Measurements from ENCODE around the gene GTF2F1. TPM values are rescaled to one million over a fixed set of nuclear protein-coding genes. Genes with fewer than 3 reads are reported as not detected.
A peak's percentile ranks its signal among the peaks of the same experiment; 100 is the strongest.

Gene GTF2F1
- total and polyA plus RNA-seq, 9 of the 15 experiments (the other 6 are each of a cell fraction or from before 2014, with no cell fraction given): 4.7 to 75.4 (median 68.4) TPM

DNA sequence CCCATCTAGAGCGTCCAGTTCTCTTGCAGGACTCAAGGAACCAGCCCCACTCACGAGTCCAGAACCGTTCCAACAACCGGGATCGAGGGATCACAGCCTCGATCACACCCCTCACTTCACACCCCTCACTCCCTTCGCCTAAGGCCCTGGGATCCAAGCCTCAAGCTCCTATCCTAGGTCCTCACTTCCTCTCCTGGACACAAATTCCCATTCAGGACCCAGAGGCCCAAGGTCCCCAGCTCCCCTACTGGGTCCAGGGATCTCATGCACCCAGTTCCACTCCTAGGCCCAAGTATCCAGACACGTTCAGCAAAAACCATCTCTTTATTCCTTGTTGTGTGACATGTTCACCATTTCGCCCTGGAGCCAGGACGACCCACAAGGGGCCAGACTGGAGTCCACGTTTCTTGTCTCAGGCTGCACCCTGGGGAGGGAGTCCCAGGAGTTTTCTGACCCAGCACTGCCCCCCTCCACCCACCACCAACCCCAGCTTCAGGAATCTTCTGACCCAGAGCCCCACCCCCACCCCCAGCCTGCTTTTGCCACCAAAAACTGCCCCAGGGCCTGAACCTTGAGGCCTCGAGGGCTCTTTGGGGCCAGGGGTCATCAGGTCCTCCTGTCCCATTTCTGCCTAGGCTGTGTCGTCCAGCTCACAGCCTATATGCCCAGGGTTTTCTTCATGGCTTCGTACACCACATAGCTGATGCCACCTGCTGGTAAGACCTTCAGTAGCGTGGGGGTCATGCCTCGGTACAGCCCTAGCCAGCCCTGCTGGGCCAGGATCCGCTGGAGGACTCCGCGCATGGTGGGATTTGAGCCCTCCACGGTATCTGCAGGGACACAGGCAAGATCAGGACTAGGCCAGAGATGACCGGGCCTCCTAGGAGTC lies 33.0 kb upstream of the GTF2F1 start (continued):
- TF ChIP-seq, protein P1, sequence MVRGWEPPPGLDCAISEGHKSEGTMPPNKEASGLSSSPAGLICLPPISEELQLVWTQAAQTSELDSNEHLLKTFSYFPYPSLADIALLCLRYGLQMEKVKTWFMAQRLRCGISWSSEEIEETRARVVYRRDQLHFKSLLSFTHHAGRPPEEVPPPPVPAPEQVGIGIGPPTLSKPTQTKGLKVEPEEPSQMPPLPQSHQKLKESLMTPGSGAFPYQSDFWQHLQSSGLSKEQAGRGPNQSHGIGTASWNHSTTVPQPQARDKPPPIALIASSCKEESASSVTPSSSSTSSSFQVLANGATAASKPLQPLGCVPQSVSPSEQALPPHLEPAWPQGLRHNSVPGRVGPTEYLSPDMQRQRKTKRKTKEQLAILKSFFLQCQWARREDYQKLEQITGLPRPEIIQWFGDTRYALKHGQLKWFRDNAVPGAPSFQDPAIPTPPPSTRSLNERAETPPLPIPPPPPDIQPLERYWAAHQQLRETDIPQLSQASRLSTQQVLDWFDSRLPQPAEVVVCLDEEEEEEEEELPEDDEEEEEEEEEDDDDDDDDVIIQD (CRISPR knock-in tag; IDR thresholded peaks at IDR 0.05): no peak
- TF ChIP-seq SAFB2 (IDR thresholded peaks at IDR 0.05; ENCODE audit: borderline replicate concordance, low read depth, low read length, severe bottlenecking) (no peak), RBFOX2 (IDR thresholded peaks at IDR 0.05; ENCODE audit: low read depth, low read length) (no peak), ARNT (IDR thresholded peaks at IDR 0.05) (no peak), KLF16 (IDR thresholded peaks at IDR 0.05) (no peak), ADNP (tag; IDR thresholded peaks at IDR 0.05) (no peak), ZNF347 (CRISPR knock-in tag; IDR thresholded peaks at IDR 0.05; ENCODE audit: low read depth) (no peak), ZNF584 (CRISPR knock-in tag; IDR thresholded peaks at IDR 0.05; ENCODE audit: low read depth) (0 out of 2 replicates have a peak, but pooled peaks have one; percentile 64), SAFB (IDR thresholded peaks at IDR 0.05; ENCODE audit: borderline replicate concordance, low read depth, low read length) (no peak)
- TF ChIP-seq, protein P2, sequence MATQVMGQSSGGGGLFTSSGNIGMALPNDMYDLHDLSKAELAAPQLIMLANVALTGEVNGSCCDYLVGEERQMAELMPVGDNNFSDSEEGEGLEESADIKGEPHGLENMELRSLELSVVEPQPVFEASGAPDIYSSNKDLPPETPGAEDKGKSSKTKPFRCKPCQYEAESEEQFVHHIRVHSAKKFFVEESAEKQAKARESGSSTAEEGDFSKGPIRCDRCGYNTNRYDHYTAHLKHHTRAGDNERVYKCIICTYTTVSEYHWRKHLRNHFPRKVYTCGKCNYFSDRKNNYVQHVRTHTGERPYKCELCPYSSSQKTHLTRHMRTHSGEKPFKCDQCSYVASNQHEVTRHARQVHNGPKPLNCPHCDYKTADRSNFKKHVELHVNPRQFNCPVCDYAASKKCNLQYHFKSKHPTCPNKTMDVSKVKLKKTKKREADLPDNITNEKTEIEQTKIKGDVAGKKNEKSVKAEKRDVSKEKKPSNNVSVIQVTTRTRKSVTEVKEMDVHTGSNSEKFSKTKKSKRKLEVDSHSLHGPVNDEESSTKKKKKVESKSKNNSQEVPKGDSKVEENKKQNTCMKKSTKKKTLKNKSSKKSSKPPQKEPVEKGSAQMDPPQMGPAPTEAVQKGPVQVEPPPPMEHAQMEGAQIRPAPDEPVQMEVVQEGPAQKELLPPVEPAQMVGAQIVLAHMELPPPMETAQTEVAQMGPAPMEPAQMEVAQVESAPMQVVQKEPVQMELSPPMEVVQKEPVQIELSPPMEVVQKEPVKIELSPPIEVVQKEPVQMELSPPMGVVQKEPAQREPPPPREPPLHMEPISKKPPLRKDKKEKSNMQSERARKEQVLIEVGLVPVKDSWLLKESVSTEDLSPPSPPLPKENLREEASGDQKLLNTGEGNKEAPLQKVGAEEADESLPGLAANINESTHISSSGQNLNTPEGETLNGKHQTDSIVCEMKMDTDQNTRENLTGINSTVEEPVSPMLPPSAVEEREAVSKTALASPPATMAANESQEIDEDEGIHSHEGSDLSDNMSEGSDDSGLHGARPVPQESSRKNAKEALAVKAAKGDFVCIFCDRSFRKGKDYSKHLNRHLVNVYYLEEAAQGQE (IDR thresholded peaks at IDR 0.05; ENCODE audit: borderline replicate concordance): no peak; the same call in 1 of the 2 replicates
- TF ChIP-seq, protein P2 (CRISPR knock-in tag; IDR thresholded peaks at IDR 0.05; ENCODE audit: low read depth): 0 out of 2 replicates have a peak, but pooled peaks have one; percentile 10
- TF ChIP-seq, protein P3, sequence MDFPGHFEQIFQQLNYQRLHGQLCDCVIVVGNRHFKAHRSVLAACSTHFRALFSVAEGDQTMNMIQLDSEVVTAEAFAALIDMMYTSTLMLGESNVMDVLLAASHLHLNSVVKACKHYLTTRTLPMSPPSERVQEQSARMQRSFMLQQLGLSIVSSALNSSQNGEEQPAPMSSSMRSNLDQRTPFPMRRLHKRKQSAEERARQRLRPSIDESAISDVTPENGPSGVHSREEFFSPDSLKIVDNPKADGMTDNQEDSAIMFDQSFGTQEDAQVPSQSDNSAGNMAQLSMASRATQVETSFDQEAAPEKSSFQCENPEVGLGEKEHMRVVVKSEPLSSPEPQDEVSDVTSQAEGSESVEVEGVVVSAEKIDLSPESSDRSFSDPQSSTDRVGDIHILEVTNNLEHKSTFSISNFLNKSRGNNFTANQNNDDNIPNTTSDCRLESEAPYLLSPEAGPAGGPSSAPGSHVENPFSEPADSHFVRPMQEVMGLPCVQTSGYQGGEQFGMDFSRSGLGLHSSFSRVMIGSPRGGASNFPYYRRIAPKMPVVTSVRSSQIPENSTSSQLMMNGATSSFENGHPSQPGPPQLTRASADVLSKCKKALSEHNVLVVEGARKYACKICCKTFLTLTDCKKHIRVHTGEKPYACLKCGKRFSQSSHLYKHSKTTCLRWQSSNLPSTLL (IDR thresholded peaks at IDR 0.05): no peak
- TF ChIP-seq, protein P4, sequence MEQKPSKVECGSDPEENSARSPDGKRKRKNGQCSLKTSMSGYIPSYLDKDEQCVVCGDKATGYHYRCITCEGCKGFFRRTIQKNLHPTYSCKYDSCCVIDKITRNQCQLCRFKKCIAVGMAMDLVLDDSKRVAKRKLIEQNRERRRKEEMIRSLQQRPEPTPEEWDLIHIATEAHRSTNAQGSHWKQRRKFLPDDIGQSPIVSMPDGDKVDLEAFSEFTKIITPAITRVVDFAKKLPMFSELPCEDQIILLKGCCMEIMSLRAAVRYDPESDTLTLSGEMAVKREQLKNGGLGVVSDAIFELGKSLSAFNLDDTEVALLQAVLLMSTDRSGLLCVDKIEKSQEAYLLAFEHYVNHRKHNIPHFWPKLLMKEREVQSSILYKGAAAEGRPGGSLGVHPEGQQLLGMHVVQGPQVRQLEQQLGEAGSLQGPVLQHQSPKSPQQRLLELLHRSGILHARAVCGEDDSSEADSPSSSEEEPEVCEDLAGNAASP (IDR thresholded peaks at IDR 0.05): no peak

All from K562 (cell line).